Body of pancreas (tissue), 4 donors: ENCODE results near the gene MAML2. TPM values are rescaled to one million over a fixed set of nuclear protein-coding genes. Genes with fewer than 3 reads are reported as not detected.

Experiments
- ATAC-seq: fragments of 150-250 bp; one replicate; pipeline ENCODE4 v1.9.1; 2016
- DNase-seq, 4 donors: peaks; one replicate each; pipeline ENCODE4 v3.0.0-alpha.2; 2019
- H3K27ac ChIP-seq, 4 donors: fragments of 200-600 bp; sonication (generic); 1 replicate in 3 of 4; 2 replicates in 1 of 4; pipeline versions ENCODE4 v1.5.1 to v1.6.1; 2016 to 2019; ENCODE audit warnings: mild to moderate bottlenecking in 1 of 4, mixed read lengths in 1 of 4, moderate library complexity in 1 of 4
- H3K27me3 ChIP-seq, 2 donors: fragments of 200-600 bp; sonication (generic); one replicate each; pipeline ENCODE4 v1.6.0; 2016; ENCODE audit warnings: mild to moderate bottlenecking in 1 of 2
- H3K36me3 ChIP-seq, 2 donors: fragments of 200-600 bp; sonication (generic); replicated peaks in 1 of 2; 2 replicates each; pipeline ENCODE4 v1.5.1; 2016; ENCODE audit warnings: low read depth in 2 of 2; ENCODE audit not compliant: insufficient read depth in 1 of 2
- H3K4me1 ChIP-seq: fragments of 200-600 bp; sonication (generic); one replicate; pipeline ENCODE4 v1.6.0; 2016
- H3K4me3 ChIP-seq, 2 donors: fragments of 200-600 bp; sonication (generic); 1 replicate in 1 of 2; 2 replicates in 1 of 2; pipeline ENCODE4 v1.5.1; 2016 to 2019
- H3K9me3 ChIP-seq, 3 donors: fragments of 200-600 bp; sonication (generic); 1 replicate in 2 of 3; 2 replicates in 1 of 3; pipeline ENCODE4 v1.5.1; 2016
- POLR2A ChIP-seq, 3 donors: fragments of 450-650 bp; IDR thresholded peaks; one replicate each; pipeline ENCODE4 v1.6.1; 2016; ENCODE audit warnings: antibody characterized with exemption in 3 of 3, mild to moderate bottlenecking in 2 of 3
- WGBS, 2 donors: methylation state at CpG; one replicate each; pipeline ENCODE4 v1.1.5; 2017; 5-methylcytosine and 5-hydroxymethylcytosine counted together
- intact Hi-C: fragments of 100-400 bp; cut with DNase I; formaldehyde crosslinking; loops from one replicate; pipeline ENCODE4 v1.15.1; 2023
- total RNA-seq, 2 donors: library from RNA; depleted of rRNA; stranded (reverse); fragments of >200 nt; gene quantifications; one replicate each; pipeline ENCODE4 v1.1.0, GENCODE V29; 2016
- TF ChIP-seq, protein P1 (sequence below), 7 experiments: fragments of 450-650 bp in 4 of 7; fragments of 200-600 bp in 3 of 7; sonication (generic) in 3 of 7; IDR thresholded peaks; one replicate each; pipeline ENCODE4 v1.5.1; 2016 to 2019; ENCODE audit warnings: antibody characterized with exemption in 7 of 7

The MAML2 gene
- total RNA-seq, 2 donors from 2014 or later: 7.9 to 9.9 TPM

DNA sequence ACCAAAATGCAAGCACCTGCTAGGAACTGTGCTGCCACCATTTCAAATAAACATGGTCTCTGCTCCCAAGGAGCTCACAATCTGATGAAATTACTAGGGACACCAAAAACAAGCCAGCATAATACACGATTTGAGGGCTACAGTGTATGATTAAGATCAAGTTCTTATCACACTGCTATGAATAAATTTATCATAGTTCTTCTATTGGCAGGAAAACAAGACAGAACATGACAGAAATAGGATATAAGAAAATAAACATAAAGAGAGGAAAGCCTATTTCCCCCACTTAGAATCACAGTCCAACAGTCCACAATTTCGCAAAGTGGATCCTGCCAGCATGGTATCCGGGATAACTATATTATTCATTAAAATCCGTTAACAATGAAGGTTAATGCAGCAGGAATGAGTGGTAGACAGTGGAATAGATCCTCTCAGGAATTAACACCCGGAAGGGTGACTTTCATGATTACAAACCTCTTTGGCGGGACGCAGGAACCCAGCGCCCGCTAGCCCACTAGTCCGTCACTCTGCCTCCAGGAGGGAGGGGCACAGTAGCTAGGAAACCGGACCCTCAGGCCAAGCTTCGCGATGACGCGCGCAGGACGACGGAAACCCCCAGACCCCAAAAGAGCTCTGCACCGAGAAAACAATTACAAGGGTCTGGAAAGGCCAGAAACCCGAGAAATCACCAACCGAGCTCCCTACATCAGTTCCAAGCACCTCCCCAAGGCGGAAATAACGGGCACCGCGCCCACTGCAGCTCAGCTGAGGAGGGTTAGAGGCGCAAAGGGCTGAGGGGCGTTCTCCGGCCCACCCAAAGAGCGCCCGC lies 46.1 kb upstream of the MAML2 start:
- H3K27ac ChIP-seq: peak overlapping the region; percentile 78 to 93 (median 86)

GRCh38 chr11:96385187-96385586 lies 42.2 kb upstream of the MAML2 start:
- ATAC-seq: no peak
- H3K36me3 ChIP-seq: no peaks in the 10 kb centered on the region
- H3K27ac ChIP-seq: no peak overlapping the region
- no peak for DNase-seq
- TF ChIP-seq, protein P1, sequence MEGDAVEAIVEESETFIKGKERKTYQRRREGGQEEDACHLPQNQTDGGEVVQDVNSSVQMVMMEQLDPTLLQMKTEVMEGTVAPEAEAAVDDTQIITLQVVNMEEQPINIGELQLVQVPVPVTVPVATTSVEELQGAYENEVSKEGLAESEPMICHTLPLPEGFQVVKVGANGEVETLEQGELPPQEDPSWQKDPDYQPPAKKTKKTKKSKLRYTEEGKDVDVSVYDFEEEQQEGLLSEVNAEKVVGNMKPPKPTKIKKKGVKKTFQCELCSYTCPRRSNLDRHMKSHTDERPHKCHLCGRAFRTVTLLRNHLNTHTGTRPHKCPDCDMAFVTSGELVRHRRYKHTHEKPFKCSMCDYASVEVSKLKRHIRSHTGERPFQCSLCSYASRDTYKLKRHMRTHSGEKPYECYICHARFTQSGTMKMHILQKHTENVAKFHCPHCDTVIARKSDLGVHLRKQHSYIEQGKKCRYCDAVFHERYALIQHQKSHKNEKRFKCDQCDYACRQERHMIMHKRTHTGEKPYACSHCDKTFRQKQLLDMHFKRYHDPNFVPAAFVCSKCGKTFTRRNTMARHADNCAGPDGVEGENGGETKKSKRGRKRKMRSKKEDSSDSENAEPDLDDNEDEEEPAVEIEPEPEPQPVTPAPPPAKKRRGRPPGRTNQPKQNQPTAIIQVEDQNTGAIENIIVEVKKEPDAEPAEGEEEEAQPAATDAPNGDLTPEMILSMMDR (IDR thresholded peaks at IDR 0.05): no peak
- no peak for TF ChIP-seq POLR2A (IDR thresholded peaks at IDR 0.05)
- no peaks in the 10 kb centered on the region for H3K9me3 ChIP-seq
- intact Hi-C loops: no loop called here
- no peak overlapping the region for H3K4me3 ChIP-seq
- no peaks in the 10 kb centered on the region for H3K27me3 ChIP-seq
- peaks cover 24% of the 10 kb centered on the region for H3K4me1 ChIP-seq
- WGBS, 2 donors: 79 to 82% methylated on average over 2 of the region's 2 CpGs

More for the DNA sequence above, 46.1 kb upstream of the MAML2 start:
- intact Hi-C loops: no loop called here
- WGBS, 2 donors: 1% methylated on average over 29 to 30 of the region's 30 CpGs
- TF ChIP-seq, protein P1 (IDR thresholded peaks at IDR 0.05): peak in 2 of 7 experiments; percentile 32 to 39
- no peak for TF ChIP-seq POLR2A (IDR thresholded peaks at IDR 0.05)
- Histone ChIP-seq H3K4me3 (peak overlapping the region; percentile 72 to 86), H3K27me3 (no peaks in the 10 kb centered on the region), H3K4me1 (peaks cover 24% of the 10 kb centered on the region), H3K9me3 (no peaks in the 10 kb centered on the region), H3K36me3 (no peaks in the 10 kb centered on the region)
- DNase-seq: no peak
- peak; percentile 58 for ATAC-seq

GRCh38 chr11:96384156-96384555 lies 41.2 kb upstream of the MAML2 start:
- intact Hi-C loops: no loop called here

DNA sequence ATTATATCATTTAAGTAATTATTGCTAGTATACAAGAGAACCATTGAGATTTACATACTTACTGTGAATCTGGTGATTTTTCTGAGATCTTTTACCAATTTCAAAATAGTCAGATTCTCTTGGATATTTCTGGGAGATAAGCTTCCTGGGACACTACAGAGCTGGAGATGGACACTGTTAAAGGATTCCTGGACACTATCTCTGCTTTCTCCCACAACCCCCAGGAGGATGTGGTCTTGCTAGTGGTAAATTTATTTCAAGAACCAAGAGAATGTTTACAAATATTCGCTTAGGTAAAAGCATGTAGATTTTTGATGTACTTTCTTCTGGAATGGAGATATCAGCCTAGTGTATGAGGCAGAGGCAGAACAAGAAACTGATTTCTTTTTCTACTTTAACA lies 33.8 kb upstream of the MAML2 start:
- H3K4me3 ChIP-seq: no peak overlapping the region
- ATAC-seq: no peak
- DNase-seq: no peak
- H3K36me3 ChIP-seq: no peaks in the 10 kb centered on the region
- no peaks in the 10 kb centered on the region for H3K9me3 ChIP-seq
- WGBS, 2 donors: 88 to 90% methylated on average over 1 of the region's 1 CpG
- intact Hi-C loops: no loop called here
- H3K27me3 ChIP-seq: no peaks in the 10 kb centered on the region
- H3K4me1 ChIP-seq: no peaks in the 10 kb centered on the region
- TF ChIP-seq POLR2A (IDR thresholded peaks at IDR 0.05): no peak
- TF ChIP-seq, protein P1 (IDR thresholded peaks at IDR 0.05): no peak
- no peak overlapping the region for H3K27ac ChIP-seq

More at GRCh38 chr11:96384156-96384555, 41.2 kb upstream of the MAML2 start:
- 52 to 64% methylated on average over 3 of the region's 3 CpGs for WGBS, 2 donors
- Histone ChIP-seq H3K27ac (no peak overlapping the region), H3K4me1 (peaks cover 24% of the 10 kb centered on the region), H3K36me3 (no peaks in the 10 kb centered on the region), H3K27me3 (no peaks in the 10 kb centered on the region), H3K9me3 (no peaks in the 10 kb centered on the region), H3K4me3 (no peak overlapping the region)
- TF ChIP-seq, protein P1 (IDR thresholded peaks at IDR 0.05): no peak
- no peak for TF ChIP-seq POLR2A (IDR thresholded peaks at IDR 0.05)
- no peak for DNase-seq
- no peak for ATAC-seq

GRCh38 chr11:96373826-96374225 lies 30.8 kb upstream of the MAML2 start:
- no peak for TF ChIP-seq POLR2A (IDR thresholded peaks at IDR 0.05)
- TF ChIP-seq, protein P1 (IDR thresholded peaks at IDR 0.05): no peak
- 94 to 98% methylated on average over 4 of the region's 4 CpGs for WGBS, 2 donors
- Histone ChIP-seq H3K27ac (no peak overlapping the region), H3K4me3 (no peak overlapping the region), H3K27me3 (no peaks in the 10 kb centered on the region), H3K36me3 (no peaks in the 10 kb centered on the region), H3K9me3 (no peaks in the 10 kb centered on the region), H3K4me1 (no peaks in the 10 kb centered on the region)
- ATAC-seq: no peak
- intact Hi-C loops: no loop called here
- no peak for DNase-seq
